HG03025 (cell line): ENCODE data around the gene USP13.

ENCODE experiments used
- ATAC-seq: cut with Tn5 transposase; IDR thresholded peaks from one replicate; pipeline ENCODE4 v1.9.1; 2021; ENCODE audit warnings: mild to moderate bottlenecking, moderate library complexity; ENCODE audit not compliant: unreplicated experiment, low FRiP score

USP13 gene

DNA sequence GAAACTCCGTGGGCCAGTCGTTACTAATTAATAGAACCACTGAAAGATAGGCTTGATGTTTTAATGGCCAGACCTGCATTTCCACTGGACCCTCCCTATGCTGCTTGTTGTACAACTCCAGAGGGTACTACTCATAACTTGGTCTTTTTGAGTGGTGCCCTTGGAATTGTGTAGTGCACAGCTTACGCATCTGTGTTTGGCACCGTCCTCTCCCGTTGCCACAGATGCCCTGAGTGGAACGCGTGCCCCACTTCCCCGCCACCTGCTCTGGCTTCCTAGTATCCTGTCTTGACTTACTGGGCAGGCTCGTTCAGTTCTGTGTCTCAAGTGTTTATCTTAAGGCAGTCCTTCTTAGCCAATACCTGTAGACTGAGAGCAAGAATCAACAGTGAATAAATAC lies 78.7 kb downstream of the USP13 start:
- ATAC-seq: no peak

DNA sequence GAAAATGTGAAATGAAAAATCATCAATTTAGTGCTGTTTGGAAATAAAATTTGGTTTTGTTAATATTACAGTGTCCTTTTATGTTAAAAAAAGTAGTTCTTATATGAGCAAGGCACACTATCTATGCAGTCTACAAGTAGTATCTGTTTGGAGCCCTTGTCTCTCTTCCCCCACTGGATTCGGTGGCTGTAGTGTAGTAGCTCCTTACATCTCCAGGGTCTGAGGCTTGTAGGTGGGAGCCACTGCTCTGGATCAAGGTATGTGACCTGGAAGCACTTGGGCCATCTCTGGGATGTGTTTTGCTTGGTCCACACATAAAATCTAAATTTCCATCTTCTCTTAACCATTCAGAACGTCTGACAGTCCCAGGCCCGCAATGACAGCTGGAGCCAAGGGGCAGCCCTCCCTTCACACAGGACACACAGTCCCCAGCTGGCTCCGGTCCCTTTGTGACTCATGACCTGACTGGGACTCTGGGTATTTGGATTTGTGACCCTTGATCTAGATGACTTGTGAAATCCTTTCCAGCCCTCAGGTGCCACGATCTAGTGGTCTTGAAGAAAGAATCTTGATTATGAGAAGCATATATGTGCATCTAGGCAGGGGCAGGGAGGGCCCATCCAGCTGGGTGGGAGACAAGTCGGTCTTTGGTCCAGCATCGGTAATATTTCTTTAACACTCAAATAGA lies 80.0 kb downstream of the USP13 start:
- ATAC-seq: no peak

DNA sequence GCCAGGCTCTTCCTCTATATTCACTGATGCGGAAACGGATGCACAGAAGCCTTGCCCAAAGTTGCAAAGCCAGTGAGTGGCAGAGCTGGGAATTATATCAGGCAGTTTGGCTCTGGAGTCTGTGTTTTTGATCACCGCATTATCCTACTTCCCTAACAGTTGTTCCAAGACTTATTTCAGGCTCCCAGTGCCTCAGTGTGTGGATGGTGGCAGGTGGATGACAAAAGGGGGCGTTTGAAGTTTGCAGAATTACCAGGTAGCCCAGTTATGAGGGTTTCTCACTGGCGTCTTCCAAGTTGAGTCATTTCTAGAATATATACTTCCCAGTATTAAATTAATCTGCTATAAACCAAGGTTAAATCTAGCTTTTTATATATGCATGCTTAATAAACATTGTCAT lies 81.0 kb downstream of the USP13 start:
- no peak for ATAC-seq

DNA sequence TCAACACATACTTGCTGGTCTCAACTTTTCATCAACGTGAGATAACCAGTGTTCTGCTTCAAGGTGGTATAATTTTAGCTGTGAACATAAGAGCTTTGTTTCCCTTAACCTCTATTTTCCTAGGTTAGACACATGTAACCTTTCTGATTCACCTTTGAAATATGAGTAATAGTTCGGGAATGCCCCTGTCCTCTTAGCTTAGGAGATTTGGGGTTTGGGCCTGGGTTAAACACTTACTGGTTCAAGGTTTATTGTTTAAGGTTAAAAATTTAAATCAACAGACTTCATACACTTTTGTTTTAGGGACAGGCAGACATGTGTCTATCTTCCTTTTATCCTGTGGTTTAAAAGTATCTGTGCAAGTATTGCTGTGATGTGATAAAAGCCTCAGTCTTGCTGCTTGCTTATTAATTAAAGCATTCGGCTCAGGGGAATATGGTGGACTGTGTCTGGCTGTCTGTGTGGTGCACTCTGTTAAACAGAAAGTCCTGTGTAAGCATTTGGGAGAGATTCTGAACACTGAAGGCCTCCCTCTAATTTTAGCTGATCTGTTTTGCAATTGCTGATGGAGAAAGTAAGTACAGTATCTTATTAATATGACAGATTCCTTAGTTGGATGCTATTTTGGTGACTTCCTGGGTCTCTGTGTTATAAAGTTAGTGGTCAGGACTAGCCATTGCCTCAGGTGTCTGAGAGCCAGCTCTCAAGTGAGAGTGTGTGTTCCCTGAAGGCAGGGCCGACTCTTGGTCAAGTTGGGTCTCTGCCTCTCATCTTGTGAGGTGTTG lies 81.8 kb downstream of the USP13 start:
- no peak for ATAC-seq

DNA sequence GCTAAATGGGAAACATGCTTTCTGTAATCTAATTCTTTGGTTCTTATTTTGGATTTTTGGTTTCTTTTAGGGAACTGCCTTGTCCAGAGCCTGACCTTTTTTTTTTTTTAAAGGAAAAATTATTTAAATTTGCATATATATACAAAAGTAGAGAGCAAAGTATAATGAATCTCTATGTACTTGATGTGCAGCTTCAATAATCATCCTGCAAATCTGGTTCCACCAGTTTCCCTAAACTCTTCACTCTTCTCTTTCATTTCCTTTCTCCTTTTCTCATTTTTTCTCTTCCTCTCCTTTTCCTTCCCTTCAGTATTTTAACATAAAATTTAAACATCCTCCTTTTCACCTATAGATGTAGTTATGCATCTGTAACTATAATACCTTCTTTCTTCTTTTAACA lies 82.5 kb downstream of the USP13 start:
- ATAC-seq: no peak

DNA sequence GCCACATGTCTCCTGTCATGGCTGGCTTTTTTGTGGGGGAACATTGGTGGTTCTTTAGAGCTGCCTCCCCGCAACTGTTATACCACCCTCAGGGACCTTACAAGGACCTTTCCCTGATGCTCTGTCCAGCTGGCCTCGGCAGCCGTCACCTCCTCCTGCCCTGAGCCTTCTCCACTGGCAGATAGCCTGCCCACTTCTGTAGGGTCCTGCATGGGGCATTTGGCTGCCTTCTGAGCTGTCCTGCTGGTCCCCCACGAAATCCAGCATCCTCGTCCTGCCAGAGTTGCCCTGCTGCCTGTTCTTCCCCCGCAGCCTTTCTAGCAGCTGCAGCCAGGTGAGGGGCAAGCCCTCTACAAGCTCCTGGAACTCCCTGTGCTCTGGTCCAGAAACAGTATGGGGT lies 86.2 kb downstream of the USP13 start:
- no peak for ATAC-seq

DNA sequence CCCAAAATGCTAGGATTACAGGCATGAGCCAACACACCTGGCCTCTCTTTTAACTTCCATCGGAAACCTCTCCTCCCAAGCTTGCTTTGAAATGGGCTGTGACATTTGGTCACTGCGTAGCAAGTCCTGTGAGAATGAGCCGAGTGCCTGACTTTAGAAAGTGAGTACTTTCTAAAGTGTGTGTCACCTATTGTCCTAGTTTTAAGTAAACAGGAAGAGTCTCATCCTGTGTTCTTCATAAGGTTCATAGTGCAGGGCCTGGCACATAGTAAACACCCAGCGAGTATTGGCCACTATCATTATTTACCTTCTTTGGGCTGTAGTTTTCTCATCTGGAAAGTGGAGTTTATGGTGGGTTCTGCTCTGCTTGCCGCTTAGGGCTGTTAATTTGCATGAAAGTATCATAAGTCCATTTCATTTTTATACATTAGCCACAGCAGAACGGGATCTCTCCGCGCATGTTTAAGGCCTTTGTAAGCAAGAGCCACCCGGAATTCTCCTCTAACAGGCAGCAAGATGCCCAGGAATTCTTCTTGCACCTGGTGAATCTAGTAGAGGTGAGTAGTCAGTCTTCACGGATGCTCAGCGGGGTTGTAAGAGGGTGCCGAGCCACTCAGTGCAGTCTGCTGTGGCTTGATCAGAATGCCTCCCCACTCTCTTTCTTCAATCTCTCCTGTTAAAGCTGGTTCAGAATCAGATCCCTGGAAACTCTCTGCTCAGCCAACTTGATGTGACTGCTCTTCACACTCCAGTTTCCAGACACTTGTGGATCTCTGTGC lies 87.2 kb downstream of the USP13 start:
- no peak for ATAC-seq

DNA sequence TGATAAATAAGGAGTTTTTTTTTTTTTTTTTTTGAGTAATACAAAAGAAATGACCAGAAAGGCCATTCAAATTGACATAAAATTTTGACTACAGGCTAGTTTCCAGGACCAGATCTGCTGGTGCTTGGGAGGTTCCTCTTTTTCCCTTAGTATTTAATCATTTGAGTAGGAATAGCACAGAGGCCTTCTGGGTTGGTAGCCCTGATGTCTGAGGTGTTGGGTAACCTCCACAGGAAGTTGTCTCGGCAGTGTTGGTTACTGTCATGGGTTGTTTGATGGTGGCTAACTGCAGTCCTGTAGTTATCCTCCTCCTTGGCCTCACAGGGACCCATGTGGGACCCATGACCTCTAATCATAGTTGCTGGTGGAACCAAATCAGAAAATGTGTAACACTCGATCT lies 91.1 kb downstream of the USP13 start:
- ATAC-seq: no peak

DNA sequence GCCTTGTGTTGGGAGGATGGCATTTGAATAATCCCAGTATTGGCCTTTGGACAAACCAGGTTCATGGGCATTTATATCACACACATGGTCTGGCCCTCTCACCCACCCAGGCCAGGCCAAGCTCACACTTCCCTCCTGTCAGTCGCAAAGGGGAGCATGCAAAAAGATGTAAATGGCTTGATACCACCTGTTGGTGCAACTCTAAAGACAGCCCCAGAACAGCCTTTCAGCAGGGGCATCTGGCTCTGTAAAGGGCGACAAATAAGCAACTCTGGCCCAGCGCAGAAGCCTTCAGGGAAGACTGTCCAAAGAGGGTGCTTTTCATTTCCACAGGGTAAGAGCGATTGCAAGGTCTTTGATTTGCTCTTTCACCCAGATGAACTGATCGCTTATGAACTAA lies 91.8 kb downstream of the USP13 start:
- no peak for ATAC-seq

DNA sequence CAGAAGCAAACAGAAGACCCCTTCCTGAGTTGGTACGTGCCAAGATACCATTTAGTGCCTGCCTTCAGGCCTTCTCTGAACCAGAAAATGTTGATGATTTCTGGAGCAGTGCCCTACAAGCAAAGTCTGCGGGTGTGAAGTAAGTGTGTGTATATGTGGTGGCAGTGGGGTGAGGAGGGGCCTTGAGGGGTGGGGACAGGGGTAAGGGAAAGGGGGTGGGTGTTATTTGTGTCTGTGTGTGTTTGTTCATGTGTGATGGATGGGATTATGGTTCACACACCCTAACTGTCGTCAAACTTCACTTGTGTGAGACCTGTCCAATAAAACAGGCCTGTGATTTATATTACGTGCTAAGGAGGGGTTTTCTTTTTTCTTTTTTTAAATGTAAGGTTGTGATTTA lies 92.2 kb downstream of the USP13 start:
- no peak for ATAC-seq

DNA sequence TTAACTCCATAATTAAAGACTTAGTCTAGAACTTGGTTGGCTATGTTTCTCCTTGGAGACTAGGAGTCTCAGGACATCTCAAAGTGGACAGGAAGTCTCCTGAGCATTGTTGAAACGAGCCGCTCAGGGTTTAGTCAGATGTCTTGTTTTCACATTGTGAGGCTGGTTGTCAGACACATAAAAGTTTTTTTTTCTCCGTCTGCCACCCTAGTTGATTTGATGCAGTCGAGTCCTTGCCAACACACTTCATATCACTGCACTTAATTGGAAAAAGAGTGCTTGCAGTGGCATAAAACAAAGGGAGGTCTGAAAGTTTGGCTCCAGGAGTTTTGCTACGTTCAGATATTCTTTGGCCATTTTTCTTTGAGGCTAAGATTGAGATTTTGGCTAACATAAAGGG lies 92.9 kb downstream of the USP13 start:
- no peak for ATAC-seq

DNA sequence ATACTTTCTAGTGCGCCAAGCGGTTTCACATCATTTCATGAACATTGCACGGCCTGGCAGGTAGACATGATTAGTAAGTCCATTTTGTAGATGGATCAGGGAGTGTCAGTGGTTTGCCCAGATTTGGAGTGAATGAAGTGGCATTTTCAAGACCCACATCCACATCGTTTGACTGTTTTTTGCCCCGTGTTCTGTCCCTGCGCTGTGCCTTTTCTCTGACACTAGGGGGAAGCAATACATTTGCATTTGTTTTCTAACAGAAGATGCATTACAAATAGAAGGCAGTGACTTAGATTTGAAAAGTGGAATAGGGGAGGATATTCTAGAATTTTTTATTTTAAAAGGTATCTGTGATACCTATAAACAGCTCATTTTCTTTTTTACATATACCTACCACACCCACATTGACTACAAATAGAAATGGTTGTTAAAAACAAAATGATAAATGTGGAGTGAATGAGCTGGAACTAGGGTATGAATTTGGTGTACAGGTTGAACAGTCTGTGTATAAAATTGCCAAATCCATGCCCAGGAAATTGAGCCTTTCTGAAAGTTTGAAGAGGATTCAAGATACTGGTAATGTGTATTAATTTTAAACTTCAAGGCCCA lies 98.0 kb downstream of the USP13 start:
- ATAC-seq: no peak

DNA sequence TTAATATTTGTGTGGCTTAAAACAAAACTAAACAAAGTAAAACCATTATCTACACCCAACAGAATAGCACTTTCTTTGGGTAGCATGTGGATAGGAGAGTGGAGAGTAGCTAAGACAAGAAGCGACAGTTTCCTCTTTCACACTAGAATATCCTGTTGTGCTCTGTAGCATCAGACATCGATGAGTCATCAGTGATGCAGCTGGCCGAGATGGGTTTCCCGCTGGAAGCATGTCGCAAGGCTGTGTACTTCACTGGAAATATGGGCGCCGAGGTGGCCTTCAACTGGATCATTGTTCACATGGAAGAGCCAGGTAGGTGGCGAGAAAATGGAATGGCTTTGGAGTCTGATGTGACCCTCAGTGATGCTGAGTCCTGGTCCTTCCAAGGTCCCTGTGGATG lies 108.1 kb downstream of the USP13 start:
- ATAC-seq: no peak

DNA sequence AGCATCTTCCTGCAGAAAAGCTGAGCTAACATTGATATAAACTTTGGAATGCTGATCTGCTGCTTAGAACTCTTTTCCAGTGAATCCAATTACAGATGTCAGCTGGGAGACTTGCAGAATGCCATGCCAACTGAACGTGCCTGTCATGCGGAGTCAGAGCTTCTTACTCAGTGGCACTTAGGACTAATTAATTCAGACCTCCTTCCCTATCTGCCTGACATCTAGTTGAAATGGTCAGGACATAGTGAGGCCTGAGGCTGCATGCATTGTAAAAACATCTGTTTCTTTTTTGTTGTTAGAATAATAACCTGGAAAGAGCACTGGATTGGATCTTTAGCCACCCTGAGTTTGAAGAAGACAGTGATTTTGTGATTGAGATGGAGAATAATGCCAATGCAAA lies 112.6 kb downstream of the USP13 start:
- ATAC-seq: no peak

DNA sequence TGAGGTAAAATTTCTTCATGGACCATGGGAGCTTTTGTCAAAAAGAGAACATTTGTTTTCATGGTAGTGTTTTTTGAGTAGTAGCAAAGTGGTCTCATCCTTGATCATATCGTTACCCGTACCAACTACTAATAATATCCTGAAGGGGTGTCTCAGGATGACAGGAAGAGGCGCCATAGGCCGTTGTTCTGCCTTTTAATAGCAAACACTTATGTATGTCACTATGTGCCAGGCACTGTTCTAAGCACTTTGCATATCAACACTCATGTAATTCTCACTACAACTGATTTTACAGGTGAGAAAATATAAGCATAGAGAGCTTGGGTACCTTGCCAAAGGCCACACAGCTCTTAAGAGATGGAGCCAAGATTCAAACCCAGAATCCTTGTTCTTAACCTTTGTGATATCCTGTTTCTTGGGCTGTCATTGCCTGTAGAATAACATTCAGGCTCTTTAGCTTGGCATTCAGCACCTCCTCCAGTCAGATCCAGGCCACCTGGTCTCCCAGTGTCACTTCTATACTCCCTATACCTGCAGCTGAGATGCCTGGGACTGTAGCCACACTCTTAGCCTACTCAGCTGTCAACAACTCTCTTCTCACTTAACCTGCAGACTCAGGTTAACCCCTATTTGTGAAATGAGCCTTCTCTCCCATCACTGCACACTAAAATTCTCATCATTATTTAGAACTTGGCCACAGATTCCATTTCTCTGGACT lies 113.7 kb downstream of the USP13 start:
- no peak for ATAC-seq

DNA sequence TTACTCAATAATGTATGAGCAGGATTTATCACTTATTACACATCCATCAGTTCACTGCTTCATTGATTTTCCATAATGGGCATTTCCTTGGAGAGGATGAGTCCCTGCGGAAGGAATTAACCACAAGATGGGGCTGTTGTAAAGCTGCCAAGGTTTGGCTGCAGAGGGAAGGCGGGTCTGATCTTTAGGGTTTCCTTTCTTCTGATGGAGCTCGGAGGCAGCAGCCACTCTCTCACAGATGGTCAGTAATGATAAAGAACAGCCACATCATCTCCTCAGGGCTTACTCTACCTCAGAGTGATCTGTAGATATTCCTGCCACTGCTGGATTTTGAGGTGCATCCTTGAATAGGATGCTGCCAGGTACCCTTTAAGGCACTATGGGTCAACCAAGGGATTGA lies 115.2 kb downstream of the USP13 start:
- no peak for ATAC-seq

DNA sequence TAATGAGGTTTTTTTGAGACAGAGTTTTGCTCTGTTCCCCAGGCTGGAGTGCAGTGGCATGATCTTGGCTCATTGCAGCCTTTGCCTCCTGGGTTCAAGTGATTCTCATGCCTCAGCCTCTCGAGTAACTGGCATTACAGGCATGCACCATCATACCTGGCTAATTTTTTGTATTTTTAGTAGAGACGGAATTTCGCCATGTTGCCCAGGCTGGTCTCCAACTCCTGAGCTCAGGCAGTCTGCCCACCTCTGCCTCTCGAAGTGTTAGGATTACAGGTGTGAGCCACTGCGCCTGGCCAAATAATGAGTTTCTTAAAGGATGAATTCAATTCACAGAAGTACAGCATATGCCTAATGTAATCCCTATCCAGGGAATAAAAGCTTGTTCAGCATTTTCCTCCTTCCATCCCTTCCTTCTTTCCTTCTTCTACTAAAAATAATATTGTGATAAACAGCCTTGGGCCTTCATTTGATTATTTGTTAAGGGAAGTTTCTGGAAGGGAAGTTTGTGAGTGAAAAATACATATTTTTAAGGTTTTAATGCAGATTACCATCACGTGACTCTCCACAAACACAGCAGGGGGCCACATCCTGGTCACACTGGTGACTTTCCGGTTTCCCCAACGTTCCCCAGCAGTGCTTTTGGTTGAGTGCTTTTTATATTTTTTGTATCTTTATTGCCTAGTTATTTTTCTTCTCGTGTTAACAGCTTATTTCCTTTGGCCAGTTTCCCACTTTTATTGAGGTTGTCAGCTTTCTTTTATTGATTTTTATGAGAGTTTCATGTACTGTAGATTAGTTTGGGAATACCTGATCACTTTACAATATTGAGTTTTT lies 116.8 kb downstream of the USP13 start:
- ATAC-seq: no peak

DNA sequence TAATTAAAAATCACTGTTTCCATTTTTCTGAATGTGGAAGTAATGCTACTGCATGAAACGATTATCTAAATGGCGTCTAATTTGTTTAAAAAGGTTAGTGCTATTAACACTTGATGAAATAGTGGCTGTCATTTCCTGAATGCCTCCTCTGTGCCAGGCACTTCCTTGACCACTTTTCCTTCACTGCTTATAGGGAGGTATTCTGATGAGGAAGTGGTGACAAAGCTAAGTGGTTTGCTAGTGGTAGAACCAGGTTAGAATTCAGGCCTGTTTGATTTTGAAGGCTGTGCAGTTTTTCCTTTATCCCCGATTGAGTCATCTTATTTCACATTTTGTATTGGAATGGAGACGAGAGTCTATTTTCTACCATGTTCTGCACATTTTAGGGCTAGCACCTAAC lies 119.0 kb downstream of the USP13 start:
- no peak for ATAC-seq

DNA sequence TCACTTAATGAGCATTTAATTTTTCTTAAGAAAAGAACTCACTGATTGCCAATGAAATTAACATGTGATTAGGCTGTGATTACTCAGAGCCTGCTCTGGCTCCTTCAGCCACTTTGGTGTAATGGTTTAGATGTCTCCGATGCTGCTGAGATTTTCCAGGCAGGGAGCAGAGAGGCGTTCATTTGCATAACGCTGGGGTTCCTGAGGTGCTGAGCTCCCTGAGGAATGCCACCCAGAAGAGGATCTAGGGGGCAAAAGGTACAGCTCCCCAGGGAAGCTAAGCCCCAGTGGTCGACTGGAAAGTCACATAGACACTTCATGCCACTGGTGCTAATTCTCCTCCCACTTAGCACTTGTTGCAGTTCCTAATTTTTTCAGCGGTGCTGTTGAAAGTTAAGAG lies 119.5 kb downstream of the USP13 start:
- no peak for ATAC-seq
